Mesenteric fat pad (tissue), 1 donor: Measurements from ENCODE around the gene TSPYL2. TPM values are rescaled to one million over a fixed set of nuclear protein-coding genes. Genes with fewer than 3 reads are reported as not detected.

ENCODE experiments used
- DNase-seq: peaks from one replicate; pipeline ENCODE4 v3.0.0-alpha.2; 2020; ENCODE audit warnings: low spot score
- total RNA-seq: library from RNA; stranded (reverse); fragmentation: NEBNext Ultra II Directional; extraction: Animal tissue kit (Norgen Biotek cat#: 25700); gene quantifications from one replicate; pipeline ENCODE4 v1.2.1, GENCODE V29; 2021
- donor health status: DM: yes; HTN: yes; CAD: no.

TSPYL2 gene
- total RNA-seq, 1 donor from 2014 or later, result 33.8 TPM

GRCh38 chrX:53078943-53079342, 3.2 kb upstream of the TSPYL2 start:
- peak; percentile 64 for DNase-seq

GRCh38 chrX:53080628-53081580, 1.3 kb upstream of the TSPYL2 start:
- DNase-seq, result peak; percentile 68

- DNase-seq, result no peak
These were observed 828 bp downstream of the TSPYL2 start for GRCh38 chrX:53082773-53083616.

- DNase-seq, result no peak
These were observed 1.9 kb downstream of the TSPYL2 start for GRCh38 chrX:53084043-53084570.

GRCh38 chrX:53084863-53085262, 2.7 kb downstream of the TSPYL2 start:
- DNase-seq, result no peak

- DNase-seq, result no peak
These were observed 3.6 kb downstream of the TSPYL2 start for GRCh38 chrX:53085661-53086229.

GRCh38 chrX:53086464-53086863, 4.3 kb downstream of the TSPYL2 start:
- DNase-seq, result no peak

- no peak for DNase-seq
These were observed 5.2 kb downstream of the TSPYL2 start for GRCh38 chrX:53087388-53087831.

GRCh38 chrX:53088136-53088974, 6.2 kb downstream of the TSPYL2 start:
- no peak for DNase-seq

GRCh38 chrX:53089224-53089842, 7.2 kb downstream of the TSPYL2 start:
- no peak for DNase-seq

GRCh38 chrX:53089925-53090324, 7.8 kb downstream of the TSPYL2 start:
- no peak for DNase-seq

- DNase-seq, result no peak
These were observed 9.2 kb downstream of the TSPYL2 start for GRCh38 chrX:53091354-53091753.

- DNase-seq, result no peak
These were observed 11.0 kb downstream of the TSPYL2 start for GRCh38 chrX:53093177-53093655.

- DNase-seq, result no peak
These were observed 11.8 kb downstream of the TSPYL2 start, which contains the start of gene KANTR for GRCh38 chrX:53093748-53094581. KANTR (plus strand) TSS chrX:53094142; CDS start chrX:53124273, 30,131 bp downstream.

- DNase-seq, result no peak
These were observed 12.4 kb downstream of the TSPYL2 start for GRCh38 chrX:53094582-53094905.

- DNase-seq, result no peak
These were observed 13.6 kb downstream of the TSPYL2 start for GRCh38 chrX:53095796-53096195.

- no peak for DNase-seq
These were observed 32.8 kb downstream of the TSPYL2 start for GRCh38 chrX:53114864-53115549.

GRCh38 chrX:53115550-53115874, 33.3 kb downstream of the TSPYL2 start:
- no peak for DNase-seq
